Activated T-cell treated with anti-CD3 and anti-CD28 coated beads, Interleukin-2, amount 50 U/mL, for 48 hours (primary cell): ENCODE data around the gene TTLL11.
A peak's percentile ranks its signal among the peaks of the same experiment; 100 is the strongest.
"Not testable (repeated sequence)": the region's sequence is repeated elsewhere in the genome, so short reads cannot be mapped to it uniquely, and the experiment has no call there.

Experiments used
- DNase-seq, 2 experiments: peaks; one replicate each; pipeline ENCODE4 v3.0.0-alpha.2; 2020

The TTLL11 gene

DNA sequence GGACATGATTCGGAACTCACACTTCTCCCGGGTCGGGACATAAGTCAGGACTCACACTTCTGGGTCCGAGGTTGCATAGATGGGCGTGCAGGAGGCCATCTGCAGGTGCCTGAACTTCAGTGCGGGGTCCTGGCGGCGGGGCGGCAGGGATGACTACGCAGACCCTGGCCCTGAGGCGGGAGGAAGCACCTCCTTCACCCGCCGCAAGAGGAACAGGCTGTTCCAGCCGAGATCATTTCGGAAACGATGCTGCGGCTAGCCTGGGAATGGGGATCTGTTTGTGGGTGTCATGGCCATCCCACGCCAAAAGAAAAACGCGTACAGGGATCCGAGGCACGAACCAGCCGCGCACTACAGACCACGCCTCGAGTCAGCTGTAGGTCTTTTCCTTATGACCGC, 196.6 kb downstream of the TTLL11 start:
- DNase-seq = no peak

DNA sequence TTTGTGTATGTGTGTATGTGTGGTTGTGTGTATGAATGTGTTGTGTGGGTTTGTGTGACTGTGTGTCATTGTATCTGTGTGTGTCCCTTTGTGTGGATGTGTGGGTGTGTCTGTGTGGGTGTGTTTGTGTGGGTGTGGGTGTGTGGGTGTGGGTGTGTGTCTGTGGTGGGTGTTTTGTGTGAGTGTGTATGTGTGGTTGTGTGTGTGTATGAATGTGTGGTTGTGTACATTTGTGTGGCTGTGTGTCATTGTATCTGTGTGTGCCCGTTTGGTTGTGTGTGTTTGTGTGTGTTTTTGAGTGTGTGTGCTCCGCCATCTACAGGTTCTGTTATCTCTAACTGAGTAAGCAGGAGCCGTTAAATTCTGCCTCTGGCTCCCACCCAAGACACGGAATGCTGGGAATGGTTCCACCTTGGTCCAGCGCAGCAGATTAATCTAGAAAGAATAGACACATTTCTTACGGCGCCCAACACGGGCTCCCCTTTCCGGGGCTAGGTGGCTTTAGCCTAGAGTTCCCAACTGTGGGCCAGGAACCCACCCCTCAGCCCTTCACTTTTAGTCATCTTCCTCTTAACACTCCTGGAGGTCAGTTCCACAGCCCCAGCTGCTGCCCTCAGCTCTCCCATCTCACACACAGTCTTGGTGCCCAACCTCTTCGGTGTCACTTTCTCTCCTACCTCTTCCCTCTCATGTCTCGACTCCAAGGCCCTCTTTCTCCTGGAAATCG, 197.1 kb downstream of the TTLL11 start:
- DNase-seq = no peak

DNA sequence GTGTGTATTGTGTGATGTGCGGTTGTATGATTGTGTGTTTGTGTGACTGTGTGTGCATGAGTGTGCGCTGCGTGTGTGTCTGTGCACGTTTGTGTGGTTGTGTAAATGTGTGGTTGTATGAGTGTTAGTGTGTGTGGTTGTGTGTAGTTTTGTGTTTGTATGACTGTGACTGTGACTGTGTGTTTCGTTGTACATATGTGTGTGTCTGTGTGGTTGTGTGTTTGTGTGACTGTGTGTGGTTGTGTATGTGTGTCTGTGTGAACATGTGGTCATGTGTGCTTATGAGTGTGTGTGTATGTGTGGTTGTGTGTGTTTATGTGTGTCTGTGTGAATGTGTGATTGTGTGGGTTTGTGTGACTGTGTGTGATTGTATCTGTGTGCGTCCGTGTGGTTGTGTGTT, 197.8 kb downstream of the TTLL11 start:
- DNase-seq = no peak

DNA sequence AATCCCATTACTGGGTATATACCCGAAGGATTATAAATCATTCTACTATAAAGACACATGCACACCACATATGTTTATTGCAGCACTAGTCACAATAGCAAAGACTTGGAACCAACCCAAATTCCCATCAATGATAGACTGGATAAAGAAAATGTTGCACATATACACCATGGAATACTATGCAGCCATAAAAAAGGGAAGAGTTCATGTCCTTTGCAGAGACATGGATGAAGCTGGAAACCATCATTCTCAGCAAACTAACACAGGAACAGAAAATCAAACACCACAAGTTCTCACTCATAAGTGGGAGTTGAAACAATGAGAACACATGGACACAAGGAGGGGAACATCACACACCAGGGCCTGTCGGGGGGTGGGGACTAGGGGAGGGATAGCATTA, 198.7 kb downstream of the TTLL11 start:
- DNase-seq = not testable (repeated sequence)

DNA sequence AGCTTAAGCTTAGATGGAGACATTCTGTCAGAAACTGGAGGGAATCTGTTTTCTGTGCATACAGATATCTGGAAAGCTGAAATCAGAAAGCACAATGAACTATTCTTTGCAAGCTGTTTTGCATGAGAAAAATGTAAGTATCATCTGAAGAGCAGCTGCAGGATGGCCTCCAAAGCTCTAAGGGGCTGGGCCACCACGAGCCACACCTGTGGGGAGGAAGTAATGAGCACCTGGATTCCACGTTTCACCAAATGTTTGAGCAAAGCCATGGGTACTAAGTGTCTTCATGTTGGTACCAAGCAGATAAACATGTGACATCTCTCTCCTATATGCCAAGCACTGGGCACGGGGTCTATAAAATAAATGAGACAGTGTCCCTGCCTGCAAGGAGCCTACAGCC, 199.3 kb downstream of the TTLL11 start:
- no peak for DNase-seq

DNA sequence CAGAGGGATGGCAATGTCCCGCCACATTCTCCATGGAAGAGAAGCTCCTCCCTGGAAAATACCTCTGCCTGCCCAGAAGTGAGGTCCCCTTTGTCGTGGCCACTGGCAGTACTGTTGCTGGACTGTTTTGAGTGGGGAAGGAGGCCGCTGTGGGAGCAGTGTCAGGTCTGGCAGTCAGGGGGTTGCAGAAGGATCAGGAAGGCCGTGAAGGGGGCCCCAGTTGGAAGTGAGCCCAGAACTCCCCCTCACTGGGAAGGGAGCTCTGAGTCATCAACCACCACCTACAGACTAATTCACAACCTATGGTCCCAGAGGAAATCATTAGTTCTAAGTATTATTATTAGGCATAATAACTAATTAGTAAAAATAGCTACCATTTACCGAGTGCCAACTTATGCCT, 200.4 kb downstream of the TTLL11 start:
- DNase-seq = no peak

DNA sequence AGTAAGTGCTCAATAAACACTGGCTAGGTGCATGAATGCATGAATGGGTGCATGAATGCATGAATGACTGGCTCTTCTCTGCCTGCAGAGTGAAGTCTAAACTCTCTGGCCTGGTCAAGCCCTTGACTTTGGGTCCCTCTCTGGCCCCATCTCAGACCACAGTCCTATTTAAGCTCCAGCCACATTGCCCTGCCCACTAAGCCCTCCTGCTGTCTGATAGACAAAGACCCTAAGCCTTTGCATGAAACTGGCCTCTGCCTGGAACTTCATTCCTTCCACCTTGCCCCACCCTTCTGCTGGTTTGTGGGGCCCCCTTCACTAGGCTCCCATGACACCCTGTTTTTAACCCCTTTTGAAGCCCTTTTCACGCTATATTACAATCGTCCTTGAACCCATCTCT, 202.4 kb downstream of the TTLL11 start:
- DNase-seq = no peak

DNA sequence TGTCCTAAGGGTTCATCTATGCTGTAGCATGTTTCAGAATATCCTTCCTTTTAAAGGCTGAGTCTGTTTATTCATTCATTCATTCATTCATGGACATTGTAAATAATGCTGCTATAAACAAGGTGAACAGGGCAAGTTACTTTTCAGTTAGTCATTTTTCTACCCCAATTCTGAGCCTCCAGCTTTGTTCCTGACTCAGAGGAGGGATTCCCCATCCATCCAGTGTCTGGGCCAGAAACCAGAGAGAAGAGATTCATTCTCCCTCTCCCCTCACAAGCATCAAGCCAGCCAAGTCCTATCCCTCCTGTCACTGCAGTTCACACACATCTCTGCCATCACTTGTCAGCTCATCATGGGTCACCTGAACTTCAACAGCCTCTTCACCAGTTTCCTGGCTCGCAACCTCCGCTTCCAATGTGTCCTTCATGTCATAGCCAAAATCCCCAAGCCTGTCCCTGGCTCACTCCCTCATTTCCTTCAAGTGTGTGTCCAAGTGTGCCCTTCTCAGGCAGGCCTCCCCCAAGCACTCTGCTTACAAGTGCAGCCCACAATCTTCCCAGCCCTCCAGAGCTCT, 203.0 kb downstream of the TTLL11 start:
- DNase-seq = no peak

DNA sequence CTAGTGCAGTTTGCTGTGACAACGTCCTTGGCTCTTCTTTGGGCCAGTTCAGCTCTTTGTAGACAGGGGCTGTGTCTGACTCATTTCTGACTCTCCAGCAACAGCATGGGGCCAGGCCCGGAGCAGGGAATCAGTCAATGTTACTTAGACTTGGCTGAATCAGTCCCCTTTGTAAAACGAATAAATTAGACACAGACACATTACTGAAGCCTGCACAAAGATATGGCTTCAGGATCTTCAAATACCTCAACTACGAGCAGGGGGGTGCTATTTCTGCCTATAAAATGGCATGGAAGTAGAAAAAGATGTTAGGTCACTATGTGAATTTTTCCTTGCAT, 204.7 kb downstream of the TTLL11 start:
- no peak for DNase-seq

DNA sequence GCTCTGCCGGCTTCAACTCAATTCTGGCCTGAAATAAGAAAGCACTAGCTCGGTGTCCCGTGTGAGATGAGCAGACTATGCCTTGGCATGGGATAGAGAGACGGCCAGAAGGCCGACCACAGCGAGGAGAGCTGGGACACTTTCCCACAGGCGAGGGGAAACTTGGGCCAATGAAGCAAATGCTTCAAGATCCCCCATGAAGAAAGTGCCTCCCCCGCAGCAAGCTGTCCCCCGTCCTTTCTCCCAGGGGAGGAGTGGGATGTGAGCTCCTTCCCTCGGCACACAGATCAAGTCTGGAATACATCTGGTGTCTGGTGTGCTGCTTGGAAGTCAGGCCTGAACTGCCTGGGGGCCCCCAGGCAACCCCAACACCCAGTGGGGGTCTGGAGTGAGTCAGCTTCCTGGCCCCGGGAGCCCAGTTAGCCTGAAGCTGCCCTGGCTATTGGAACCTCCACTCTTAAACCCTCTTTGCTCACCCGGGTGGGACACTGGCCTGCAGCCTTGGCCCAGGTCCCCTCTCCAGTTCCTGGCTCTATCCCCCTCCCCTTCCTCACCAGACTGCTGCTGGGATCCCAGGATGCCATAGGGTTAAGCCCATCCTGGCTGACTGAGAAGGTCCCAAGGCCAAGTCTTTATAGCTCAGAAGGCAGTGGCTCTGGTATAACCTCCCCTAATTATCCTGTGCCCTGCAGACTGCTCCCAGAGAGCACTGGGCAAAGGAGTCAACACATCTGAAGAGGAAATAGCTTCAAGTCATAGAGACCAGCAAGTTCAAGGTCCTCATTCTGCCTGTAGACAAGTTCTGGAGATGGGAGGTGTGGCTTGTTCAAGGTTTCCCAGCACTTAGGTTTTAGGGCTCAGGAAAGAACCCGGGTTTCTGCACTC, 205.3 kb downstream of the TTLL11 start:
- no peak for DNase-seq

DNA sequence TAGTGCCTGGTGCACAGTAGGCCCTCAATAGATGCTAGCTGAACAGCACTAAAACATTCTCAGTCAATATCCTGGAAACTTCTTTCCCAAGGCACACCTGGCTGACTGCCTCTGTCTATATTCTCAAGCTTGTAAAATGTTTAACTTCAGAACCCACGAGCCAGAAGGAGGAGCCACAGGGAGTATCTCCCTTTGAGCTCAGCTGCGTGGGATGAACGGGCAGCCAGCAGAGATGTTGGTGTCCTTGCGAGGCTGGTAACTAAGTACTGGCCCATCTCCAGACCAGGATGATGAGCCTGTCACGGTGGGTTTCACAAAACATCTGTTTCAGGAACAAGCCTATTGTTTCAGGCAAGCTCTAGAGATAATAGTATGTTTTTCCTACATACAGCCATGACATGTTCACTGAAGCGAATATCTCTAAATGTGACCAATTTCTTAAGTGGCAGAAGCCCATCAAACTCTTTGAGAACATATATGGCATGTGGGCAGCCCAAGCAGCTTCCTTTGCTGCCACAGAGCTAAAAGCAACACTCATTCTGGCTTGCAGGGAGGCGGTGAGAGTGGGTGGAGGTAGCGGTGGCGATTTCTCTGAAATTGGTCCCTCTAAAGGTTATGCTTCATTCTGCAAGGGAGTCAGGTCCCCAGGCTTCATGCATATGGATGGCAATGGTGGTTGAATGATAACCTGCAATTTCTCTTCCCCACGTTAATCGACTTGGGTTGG, 206.2 kb downstream of the TTLL11 start:
- DNase-seq = peak; percentile 54 to 65

DNA sequence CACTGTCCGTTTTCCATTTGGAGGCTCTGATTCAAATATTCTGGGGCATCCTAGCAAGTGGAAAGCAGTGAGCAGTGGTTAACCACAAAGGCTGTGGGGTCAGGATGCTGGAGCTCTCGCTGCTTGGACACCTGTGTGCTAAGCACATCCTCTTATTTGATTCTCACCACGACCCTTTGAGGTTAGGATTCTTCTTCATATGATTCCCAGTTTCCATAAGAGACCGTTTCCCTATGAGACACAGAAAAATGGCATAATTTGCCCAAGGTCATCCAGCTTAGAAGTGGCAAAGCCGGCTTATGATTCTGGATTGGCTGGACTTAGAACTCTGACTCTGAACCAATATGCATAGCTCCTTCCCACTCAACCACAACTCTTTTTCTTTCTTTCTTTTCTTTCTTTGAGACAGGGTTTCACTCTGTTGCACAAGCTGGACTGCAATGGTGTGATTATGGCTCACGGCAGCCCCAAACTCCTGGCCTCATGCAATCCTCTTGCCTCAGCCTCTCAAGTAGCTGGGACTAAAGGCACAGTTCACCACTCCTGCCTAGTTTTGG, 207.7 kb downstream of the TTLL11 start:
- no peak for DNase-seq

DNA sequence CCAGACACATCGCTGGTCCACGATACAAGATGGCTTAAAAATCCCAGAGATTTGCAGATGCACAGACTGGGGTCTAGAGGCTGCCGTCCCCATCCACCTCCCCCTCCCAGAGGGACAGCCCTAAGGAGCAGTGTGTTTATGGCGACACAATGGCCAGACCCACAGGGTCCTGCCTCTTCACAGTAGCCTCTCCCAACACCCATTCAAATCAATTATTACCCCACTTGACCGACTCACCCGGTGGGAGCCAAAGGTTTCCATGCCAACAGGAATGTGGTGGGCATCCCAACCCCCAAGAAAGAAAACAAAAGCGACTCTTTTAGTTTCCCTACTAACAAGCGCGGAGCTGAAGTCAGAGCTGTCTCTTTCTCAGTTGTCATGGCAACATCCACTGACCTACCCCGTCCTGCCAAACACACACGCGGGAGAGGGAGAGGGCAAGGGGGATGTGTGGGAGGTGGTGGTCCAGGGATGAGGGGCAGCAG, 209.0 kb downstream of the TTLL11 start:
- DNase-seq = no peak

DNA sequence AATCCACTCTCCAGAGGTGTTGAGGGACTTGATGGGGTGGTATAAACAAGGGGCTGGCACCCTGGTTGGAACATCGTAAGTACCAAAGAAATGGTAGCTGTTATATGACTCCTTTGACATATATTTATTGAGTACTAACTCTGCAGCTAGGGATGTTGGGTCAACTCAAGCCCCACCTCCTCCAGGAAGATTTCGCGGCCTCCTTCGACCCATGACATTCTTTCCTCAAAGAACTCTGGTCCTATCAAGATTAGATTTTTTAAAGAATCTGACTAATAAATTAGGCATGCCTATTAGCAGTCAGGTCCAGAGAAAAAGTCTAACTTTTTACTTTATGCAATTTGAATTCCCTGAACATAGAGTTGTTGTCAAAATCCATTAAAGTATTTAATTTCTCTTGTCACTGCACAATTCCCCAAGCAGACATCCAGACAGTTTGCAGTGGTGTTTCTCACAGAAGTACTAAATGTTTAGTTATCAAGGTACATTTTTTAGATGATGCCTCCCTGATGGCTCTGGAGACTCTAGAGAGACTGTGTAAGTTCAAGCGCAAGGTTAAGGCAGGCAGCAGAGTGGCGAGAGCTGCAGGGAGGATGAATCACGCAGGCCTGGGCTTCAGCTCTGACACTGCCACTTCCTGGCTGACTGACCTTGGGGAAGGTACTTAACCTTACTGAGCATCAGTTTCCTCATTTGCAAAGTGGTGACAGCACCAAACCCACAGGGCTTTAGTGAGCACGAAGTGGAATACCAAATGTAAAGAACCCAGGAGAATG, 209.6 kb downstream of the TTLL11 start:
- DNase-seq = no peak

DNA sequence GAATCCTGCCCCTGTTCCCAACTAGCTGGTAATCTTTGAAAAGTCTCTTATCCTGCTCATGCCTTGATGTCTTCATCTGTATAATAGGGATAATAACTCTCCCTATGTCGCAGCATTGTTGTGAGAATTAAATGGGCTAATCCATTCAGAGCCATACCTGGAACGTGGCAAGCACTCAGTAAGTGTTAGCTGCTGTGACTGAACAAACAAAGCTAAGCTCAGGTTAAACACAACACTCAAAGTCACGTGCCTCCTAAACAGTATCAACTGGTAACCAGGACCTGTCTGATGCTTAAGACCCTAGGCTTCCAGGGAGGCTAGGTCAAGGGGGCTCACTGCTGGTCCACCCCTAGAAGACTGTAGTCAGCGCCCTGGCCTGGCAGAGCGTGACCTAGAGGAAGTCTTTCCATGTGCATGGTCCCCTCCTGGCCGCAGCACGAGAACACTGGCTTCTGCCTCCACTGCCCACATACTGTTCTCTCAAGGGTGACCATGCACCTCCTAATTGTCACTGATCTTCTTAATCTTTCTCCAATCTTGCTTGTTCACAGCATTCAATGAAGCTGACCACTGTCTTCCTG, 211.1 kb downstream of the TTLL11 start:
- DNase-seq = no peak

DNA sequence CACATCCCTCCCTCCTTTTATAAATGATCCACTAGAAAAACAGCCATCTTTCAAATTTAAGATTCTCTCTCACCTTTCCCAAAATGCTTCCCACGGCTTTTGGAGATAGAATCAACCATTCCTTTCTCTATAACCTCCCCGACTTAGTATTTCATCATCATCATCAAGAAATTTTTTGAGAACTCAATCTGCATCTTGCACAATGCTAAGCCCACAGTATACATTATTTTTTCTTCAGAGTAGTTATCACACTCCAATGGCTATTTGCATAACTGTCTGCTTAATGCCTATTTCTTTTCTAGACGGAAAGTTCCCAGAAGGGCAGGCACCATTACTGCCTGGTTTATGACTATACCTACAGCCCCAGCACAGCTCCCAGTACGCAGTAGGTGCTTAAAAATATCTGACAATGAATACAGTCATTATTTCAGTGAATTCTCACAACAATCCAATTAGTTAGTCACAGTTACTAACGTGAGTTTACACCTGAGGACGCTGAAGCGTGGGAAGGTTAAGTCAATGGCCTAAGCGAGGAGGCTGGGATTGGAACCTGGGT, 212.7 kb downstream of the TTLL11 start:
- DNase-seq = no peak

DNA sequence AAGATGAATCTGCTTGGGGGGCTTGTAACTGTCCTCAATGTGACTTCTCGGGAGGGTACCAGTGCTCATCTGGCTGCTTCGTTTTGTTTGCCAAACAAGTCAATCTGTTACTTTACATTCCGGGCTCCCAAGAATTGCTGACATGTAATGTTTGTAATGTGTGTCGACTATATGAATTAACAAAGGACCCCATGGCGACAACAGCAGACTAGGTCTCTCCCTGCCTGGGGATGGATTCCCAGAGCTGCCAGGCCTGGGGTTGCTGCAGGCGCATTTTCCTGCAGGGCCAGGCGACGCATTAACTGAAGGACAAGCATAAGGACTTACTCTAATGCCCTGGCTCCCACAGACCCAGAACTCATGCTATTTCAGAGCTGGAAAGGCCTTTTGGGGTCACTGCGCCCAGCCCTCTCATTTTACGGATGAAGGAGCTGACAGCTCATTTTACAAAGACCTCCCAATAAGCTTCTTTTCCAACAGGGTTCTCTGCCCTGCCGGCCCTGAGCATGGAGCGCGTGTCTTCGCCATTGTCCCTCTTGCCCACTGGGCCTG, 214.8 kb downstream of the TTLL11 start:
- no peak for DNase-seq

DNA sequence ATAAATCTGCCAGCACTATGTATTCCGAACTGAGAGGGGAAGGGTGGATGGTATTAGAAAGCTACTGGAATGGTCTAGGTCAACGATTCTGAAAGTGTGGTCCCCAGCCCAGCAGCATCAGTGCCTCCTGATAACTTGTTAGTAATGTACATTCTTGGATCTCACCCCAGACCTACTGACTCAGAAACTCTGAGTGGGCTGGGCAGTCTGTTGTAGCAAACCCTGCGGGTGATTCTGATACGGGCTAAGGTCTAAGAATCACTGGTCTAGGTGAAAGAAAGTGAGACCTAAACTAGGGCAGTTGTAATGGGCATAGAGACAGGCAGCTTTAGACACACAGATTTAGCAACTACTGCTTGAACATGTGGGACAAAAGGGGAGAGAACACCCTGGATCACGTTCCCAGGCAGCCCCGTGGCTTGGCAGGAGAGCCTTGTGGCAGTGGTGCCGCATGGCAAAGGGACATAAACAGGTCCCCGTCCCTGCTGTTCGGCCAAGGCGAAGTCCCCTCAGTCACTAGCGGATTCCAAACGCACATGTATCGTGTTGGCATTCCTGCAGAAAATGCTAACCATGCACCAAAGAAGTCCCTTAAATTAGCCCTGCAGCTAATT, 216.3 kb downstream of the TTLL11 start:
- no peak for DNase-seq

DNA sequence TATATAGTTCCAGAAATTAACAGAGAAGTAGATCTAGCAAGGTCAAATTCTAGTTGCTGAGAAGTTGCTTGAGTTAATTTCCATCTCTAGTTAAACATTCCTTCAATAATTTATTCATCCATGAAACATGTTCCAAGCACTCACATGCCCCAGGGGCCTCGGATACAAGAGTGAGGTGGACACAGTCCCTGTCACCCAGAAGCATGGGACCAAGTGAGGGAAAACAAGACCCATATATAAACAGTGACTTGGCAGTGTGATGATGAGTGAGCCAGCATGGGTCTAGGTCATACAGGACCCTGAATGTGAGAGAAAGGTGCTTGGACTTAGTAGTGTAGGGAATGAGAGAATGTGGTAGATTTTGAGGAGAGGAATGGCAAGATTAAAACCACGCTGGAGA, 216.9 kb downstream of the TTLL11 start:
- DNase-seq = no peak

DNA sequence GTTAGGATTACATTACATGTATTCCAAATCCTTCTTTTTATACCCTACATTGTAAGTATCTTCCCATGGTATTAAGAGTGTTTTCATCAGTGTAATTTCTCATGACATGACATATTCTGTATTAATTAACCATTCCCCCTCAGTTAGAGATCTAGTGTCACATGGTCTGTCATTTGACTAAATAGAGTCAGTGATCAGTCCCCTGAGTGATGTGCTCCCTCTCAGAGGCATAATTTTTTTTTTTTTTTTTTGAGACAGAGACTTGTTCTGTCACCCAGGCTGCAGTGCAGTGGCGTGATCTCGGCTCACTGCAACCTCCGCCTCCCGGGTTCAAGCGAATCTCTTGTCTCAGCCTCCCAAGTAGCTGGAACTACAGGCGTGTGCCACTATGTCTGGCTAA, 218.6 kb downstream of the TTLL11 start:
- no peak for DNase-seq
